HG03342 (cell line): Measurements from ENCODE around the gene BRIP1.
"Not testable (repeated sequence)": the region's sequence is repeated elsewhere in the genome, so short reads cannot be mapped to it uniquely, and the experiment has no call there.

Source experiments
- ATAC-seq: cut with Tn5 transposase; IDR thresholded peaks from one replicate; pipeline ENCODE4 v1.9.1; 2021; ENCODE audit warnings: mild to moderate bottlenecking, moderate library complexity; ENCODE audit not compliant: unreplicated experiment

BRIP1 gene

DNA sequence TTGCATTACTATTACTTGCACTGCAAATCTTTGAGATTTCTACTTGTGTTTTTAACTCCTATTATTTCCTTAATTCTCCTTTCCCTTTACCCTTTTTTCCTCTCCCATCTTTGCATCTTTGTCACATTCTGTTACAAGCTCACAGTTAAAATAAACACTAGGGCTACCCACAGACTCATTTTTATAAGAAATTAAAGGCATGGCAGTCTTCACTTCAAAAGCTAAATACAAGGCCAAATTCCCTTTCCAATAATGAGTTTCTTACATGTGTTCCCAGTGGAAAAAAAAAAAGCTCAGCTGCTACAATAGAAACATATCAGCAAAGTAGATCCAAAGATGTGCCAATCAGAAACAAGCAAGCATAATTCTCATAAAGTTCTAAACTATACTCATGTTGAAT lies 3.7 kb upstream of the BRIP1 start:
- ATAC-seq = no peak

DNA sequence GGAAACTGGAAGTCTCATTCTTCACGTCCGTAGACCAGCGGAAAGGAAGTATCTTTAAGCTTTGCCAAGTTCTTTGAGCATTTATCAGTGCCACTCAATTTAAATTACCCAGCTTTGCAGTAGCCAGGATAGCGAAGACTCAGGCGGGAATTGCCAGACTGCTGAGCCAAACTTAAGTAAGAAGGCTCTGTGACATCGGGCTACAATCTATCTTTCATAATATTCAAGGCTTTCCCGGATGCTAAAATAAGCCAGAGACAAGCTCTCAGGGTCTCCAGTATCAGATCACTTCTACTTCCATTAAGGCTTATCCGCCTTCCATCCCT lies 436 bp upstream of the BRIP1 start:
- ATAC-seq = peak; percentile 19

DNA sequence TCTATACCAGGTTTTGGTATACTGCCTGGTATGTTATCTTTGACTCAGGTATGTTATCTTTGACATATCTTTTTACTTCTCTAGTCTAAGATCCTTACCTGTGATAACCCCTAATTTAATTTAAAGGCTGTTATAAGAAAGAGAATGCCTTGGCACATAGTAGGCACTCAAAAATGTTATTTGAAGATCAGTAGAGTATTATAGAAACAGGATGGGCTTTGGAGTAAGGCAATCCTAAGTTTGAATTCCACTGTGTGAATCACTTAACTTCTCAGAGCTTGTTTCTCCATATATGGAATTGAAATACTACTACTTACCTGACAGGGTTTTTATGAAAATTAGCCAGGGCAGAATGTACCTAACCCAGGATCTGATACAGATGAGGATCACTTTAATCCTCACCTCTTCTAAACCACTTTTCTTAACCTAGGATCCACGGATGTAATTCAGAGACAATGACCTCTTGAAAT lies 1.2 kb downstream of the BRIP1 start:
- ATAC-seq = no peak

- not testable (repeated sequence) for ATAC-seq
Measured at GRCh38 chr17:61860397-61860796, 2.9 kb downstream of the BRIP1 start.

DNA sequence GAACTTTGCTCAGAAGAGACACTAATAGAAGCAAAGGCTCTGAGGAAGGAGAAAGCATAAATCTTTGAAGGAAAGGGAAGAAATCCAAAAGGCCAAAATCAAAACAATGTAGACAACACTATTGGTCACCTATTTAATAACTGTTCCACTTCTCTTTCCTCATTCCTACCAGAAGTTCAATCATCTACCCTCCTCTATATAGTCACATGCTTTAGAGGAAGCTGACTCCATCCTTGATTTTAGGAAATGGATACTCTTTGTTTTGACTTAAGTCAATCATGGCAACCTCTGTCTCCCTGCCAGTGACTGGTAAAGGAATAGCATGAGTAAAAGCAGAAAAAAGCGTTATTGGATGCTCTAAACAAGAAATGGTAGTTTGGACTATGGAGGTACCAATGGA lies 7.3 kb downstream of the BRIP1 start:
- ATAC-seq = no peak

GRCh38 chr17:61852857-61853256 lies 10.5 kb downstream of the BRIP1 start:
- ATAC-seq = no peak

GRCh38 chr17:61849674-61850073 lies 13.7 kb downstream of the BRIP1 start:
- no peak for ATAC-seq

DNA sequence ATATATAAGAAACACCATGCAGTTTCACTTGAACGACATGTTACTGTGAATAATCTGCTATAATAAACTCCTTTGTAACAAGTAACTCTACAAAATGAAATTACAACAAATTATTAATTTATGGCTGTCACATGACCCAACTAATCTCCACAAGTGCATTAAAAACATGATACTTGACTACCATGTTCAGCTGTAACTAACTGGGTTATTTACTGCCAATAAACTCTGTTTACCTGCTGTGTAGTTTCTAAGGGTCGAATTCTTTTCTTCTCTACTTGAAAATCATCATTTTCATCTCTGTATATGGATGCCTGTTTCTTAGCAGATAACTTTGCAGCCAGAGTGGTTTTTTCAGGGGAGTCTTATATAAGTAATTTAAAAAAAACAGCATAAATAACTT lies 14.4 kb downstream of the BRIP1 start:
- no peak for ATAC-seq

- no peak for ATAC-seq
Measured at GRCh38 chr17:61848247-61848646, 15.1 kb downstream of the BRIP1 start.

DNA sequence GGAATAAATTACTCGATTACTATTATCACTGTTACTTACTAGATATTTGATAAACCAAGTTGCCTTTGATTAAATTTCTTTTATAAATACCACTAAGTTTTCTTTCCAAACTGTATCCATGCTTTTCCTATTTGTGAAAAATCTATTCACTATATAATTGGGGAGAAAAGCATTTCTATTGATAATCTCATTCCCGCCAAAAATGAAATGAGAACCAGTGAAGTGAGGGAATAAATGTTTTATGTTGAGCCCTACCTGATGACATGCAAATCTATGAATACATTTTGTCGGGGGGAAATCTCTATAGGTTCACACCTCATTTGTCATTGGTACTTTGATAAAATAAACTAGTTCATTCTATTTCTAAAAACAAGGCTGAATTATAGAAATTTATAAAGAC lies 15.7 kb downstream of the BRIP1 start:
- no peak for ATAC-seq

GRCh38 chr17:61846761-61847375 lies 16.5 kb downstream of the BRIP1 start:
- ATAC-seq = no peak

DNA sequence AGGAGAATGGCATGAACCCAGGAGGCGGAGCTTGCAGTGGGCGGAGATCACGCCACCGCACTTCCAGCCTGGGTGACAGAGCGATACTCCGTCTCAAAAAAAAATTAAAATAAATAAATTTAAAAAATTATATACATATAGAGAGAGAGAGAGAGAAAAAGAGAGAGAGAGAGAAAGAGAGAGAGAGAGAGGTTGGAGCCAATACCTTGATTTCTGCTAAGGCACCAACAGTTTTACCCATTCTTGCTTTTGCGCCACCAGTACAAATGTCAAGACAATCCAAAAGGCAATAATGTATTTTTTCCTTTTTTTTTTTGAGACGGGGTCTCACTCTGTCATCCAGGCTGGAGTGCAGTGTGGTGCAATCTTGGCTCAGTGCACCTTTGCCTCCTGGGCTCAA lies 17.2 kb downstream of the BRIP1 start:
- no peak for ATAC-seq

- ATAC-seq = no peak
Measured at GRCh38 chr17:61843435-61843834, 19.9 kb downstream of the BRIP1 start.

DNA sequence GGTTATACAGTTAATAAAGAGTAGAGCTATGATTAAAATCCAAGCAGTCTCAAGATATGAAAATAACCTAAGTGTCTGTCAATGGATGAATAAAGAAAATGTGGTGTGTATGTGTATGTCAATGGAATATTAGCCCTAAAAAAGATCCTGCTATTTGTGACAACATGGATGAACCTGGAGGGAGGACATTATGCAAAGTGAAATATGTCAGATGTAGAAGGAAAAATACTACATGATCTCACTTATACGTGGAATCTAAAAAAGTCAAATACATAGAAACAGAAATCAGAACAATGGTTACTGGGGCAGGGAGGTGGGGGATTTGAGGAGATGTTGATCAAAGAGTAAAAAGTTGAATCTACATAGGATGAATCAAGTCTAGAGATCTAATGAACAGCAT lies 20.4 kb downstream of the BRIP1 start:
- ATAC-seq = no peak

- no peak for ATAC-seq
Measured at GRCh38 chr17:61839300-61839786, 24.0 kb downstream of the BRIP1 start.

DNA sequence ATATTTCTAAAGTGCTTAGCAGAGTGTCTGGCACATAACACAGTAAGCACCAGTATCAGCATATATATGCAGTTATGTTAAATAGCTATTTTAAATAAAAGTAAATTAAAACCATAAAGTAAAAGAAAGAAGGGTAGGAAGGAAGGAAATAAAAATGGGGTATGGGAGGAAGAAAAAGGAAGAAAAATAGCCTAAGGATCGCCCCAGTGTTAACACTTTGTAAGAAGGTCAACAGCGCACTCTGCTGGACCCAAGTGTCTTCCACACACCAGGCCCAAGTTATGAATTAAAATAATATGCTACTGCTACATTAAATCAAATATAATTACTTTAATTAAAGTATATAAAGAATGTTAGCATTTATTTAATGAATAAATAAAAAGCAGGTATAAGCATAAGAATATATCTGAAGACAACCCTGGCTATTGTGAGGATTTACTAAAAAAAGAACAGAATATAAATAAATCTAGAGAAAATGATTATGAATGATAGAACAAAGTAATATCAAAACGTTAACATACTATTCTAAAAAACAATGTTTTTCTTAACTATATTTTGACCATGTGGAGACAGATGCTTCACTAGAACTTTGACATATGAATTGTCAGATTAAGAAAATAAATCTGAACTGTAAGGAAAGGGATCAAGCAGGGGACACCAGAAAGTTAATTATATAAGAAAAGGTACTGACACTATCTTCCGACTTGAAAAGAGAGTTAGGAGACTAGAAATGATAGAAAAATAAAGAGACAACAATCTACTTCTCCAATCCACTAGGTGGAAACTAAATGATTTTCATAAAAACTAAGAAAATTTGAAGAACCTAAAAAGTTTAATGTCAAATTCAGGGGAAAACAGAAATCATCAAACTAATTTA lies 25.9 kb downstream of the BRIP1 start:
- ATAC-seq = no peak

- ATAC-seq = no peak
Measured at GRCh38 chr17:61836266-61837174, 26.8 kb downstream of the BRIP1 start.

DNA sequence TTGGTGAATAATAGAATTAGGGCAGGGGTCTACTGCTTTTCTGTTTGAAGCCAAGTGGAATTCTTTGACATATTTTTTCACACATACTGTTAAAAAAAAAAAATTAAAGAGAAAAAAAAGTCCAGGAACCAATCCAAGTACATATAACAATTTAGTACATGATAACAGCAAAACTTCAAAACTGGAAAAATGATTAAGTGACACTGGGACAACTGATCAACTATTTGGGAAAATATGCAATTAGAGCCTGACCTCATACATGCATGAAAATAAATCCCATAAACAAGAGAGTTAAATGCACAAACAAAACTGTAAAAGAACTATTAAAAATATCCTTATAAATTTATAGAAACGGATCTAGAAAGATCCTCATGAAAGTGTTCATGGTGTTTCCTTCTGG lies 27.7 kb downstream of the BRIP1 start:
- ATAC-seq = no peak

DNA sequence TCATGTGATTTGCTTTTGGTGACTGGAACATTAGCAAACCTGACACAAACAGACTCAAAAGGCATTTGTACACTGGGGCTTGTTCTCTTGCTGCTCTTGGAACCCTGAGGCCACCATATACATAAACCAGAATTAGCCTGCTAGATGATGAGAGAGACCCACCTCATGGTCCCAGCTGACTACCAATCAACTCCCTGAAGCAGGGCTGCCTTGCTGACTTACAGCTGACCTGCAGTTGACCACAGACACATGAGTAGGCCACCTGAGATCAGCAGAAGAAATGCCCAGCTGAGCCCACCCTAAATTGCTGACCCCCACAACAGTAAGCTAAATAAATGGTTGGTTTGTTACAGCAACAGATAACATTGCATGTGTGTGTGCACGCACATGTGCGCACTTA lies 28.7 kb downstream of the BRIP1 start:
- ATAC-seq = no peak

GRCh38 chr17:61833536-61834193 lies 29.7 kb downstream of the BRIP1 start:
- ATAC-seq = no peak

DNA sequence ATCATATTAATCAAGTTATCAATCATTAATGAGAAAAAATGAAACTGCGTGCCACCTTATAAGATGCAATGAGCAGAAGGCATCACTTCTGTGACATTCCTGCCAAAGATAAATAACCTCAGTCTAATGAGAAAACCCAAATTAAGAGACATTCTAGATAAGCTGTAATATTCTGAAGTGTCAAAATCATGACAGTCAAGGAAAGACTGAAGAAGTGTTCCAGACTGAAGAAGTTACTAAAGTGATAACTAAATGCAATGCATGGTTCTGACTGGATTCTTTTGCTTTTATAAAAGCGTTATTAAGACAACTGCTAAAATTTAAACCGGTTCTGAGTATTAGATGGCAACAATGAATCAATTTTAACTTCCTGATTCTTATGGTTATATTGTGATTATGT lies 30.9 kb downstream of the BRIP1 start:
- no peak for ATAC-seq
